Measurements from ENCODE around the gene RABEP1.

Gene RABEP1

GRCh38 chr17:5365831-5366230 lies 83.7 kb downstream of the RABEP1 start:
- DNase-seq: no peak

- no peak for DNase-seq
These were observed 88.3 kb downstream of the RABEP1 start for GRCh38 chr17:5370411-5370810.

DNA sequence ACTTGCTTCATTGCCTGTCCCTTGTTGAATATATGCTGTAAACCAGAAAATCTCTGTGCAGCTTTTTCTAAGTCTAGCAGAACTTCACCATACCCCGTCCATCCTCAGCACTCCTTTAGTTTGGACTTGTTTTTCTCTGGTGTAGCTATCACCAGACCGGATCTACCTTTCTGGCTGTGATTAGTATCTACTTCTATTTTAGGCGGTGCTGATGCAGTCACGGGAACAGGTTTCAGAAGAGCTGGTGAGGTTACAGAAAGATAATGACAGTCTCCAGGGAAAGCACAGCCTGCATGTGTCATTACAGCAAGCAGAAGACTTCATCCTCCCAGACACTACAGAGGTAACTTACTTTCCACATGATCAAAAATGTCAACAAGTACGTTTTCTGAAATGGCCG lies 91.0 kb downstream of the RABEP1 start:
- DNase-seq: no peak

DNA sequence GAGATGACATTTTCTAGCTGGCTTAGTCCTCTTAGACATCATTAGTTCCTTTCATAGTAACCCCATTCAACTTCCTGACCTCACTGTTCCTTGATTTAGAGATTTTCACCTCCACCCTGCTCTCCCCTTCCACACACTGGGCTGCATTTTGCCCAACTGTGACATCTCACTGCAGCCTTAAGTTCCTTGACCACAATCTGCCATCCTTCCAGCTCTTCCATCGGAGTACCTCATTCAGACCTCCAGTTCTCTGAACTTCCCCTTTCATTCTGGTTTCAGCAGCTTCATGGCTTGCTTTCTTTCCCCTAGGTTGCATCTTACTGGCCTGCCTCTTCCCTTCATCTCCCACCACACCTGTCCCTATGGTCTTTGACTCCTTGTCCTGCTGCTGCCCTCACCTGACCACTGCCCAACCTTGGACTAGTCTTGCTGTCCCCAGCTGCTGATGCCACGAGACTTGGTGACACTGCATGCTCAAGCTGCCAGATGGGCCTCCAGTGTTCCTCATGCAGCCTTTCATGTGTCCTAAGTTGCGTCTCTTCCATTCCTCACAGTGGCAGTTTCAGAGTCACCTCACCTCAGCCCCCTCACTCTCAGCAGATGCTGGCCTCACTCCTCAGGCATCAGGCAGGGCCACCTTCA lies 96.6 kb downstream of the RABEP1 start:
- no peak for DNase-seq

DNA sequence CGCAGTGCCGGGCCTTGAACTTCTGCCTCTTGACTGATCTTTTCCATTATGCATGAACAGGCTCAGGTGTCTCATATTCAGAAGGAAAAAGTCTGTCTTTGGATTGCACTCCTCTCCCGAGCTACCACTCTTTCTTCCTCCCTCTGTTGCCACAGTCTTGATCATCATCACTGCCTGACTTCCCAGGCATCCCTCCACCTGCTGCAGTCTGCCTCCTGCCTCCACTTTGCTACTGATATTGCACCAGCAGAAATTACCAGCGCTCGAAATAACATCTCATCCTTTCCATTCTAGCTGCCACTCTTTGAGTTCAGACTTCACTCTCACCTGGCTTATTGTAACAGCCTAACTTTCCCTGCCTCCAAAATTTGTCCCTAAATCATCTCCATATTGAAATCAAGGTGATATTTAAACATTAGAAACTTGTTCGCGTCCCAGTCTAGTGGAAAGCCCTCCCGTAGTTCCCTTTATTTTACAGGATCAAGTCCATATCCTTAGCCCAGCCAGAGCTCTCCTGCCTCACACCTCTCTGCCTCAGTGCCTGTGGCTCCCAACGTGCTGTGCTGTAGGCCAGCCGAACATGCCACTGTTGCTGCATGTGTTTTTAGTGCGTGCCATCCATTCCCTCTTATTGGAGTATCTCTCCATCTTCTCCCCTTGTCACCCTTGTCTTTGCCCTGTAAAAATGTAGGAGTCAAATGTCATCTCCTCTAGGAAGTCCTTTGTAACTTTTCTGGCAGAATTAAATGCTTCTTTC lies 97.4 kb downstream of the RABEP1 start:
- DNase-seq: no peak

- DNase-seq: no peak
These were observed 98.5 kb downstream of the RABEP1 start for GRCh38 chr17:5380491-5381135.

- no peak for DNase-seq
These were observed 99.5 kb downstream of the RABEP1 start for GRCh38 chr17:5381542-5381941.

- DNase-seq: peak; percentile 8
These were observed 109.6 kb downstream of the RABEP1 start for GRCh38 chr17:5391678-5392077.

DNA sequence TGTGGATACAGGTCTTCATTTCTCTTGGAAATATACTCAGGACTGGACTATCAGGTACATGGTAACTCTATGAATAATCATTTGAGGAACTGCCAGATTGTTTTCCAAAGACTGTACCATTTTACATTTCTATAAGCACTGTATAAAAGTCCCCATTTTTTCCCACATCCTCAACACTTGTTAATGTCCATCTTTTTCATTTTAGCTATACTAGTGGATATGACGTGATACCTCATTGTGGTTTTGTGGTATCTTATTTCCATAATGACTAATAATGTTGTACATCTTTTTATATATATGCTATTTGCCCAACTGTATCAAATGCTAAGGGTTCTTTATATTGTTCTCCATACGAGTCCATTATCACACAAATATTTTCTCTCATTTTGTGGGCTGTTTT lies 114.5 kb downstream of the RABEP1 start:
- no peak for DNase-seq

DNA sequence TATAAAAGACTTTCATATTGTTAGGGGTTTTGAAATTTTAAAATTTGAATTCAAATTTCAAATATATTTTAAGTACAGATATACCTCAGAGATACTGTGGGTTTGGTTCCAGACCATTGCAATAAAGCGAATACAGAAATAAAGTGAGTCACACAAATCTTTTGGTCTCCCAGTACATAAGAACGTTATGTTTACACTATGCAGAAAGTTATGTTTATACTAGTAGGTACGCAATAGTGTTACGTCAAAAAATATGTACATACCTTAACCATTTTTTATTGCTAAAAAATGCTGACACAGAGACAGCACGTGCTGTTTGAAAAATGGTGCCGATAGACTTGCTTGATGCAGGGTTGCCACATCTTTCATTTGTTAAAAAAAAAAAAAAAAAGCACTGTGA lies 117.7 kb downstream of the RABEP1 start:
- DNase-seq: no peak

DNA sequence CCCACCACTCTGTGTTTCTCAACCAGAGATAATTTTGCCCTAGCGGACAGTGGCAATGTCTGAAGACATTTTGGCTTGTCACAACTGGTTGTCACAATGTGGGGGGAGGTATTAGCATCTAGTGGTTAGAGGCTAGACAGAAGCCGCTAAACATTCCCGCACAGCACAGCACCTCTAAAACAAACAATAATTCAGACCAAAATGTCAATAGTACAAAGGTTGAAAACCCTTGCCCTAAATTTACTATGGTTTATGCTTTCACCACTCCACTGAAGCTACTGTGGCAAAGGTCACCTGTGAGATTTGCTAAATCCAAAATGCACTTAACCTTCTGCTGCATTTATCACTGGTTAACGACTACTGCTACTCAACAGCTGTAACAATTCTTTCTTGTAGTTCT lies 123.3 kb downstream of the RABEP1 start:
- DNase-seq: no peak

DNA sequence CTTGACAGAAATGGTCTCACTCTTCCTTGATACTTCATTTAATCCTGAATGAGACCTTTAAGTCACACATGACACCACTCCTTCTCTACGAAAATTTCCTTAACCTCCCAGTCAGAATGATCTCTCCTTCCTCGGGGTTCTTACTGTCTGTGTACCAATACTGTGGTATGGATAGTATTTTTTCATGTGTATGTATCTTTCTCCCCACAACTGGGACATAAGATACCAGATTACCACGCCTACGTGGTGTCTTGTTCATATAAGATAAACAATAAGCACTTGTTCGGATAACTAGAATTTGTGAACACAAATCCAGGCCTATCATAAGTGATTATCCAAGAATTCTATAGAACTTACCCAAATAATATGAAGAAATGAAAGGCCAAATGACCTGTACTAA lies 126.1 kb downstream of the RABEP1 start:
- DNase-seq: no peak

DNA sequence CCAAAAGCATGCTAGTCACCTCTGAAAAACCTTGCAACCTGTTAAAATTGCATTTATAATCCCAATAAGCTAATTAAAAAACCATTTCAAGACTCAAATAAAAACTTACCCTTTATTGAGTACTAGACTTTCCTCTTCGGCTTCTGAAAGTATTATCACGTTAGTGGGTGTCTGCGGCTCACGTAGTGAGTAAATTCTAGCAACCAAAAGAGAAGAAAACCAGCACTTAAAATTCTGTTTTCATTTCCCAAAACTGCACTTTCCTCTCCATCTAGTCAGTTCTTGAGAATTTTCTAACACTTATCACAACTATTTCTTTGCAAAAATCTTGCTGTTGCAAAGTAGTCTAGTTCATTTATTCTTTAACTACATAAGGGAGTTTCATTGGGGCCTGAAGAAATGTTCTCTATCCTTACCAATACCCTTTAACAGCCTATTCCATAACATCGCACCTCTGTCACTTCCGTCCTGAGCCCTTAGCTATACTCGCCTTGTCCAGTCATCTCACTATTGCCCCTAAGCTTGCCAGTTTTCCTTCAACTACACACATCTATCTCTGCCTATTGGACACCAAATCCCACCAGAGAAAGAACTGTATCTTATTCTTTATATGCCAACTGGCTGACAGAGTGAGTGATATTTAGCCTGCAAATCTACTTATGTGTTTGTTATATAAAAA lies 128.6 kb downstream of the RABEP1 start:
- no peak for DNase-seq

DNA sequence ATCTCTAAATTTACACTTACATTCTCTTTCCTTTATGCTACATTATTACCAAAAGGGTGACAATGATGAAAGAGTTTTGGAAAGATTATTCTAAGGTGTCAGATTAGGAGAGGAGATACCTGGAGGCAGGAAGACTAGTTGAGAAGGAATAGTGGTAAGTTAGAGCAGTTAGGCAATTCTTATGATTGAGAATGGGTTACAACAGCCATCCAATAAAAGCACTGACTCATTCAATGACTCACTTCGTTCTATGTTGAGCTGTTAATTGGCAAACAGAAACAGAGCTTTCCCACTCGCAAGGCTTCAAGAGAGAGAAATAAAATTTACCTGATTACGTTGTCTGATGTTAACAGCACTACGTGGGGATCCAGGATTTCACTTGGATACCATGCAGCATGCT lies 131.6 kb downstream of the RABEP1 start:
- no peak for DNase-seq

GRCh38 chr17:5416901-5417300 lies 134.8 kb downstream of the RABEP1 start:
- DNase-seq: no peak

GRCh38 chr17:5418858-5419355 lies 136.8 kb downstream of the RABEP1 start:
- DNase-seq: peak; percentile 34

- peak; percentile 96 for DNase-seq
These were observed 137.4 kb downstream of the RABEP1 start, which contains the start of gene NUP88 for GRCh38 chr17:5419356-5419958. Gene NUP88, minus strand, starts transcription at chr17:5419662. Its CDS starts 12 bp downstream, at chr17:5419650.

- DNase-seq: peak; percentile 93
These were observed 138.0 kb downstream of the RABEP1 start, which contains the start of gene RPAIN for GRCh38 chr17:5419959-5420653. Gene RPAIN, plus strand, starts transcription at chr17:5420182. Its CDS starts 29 bp downstream, at chr17:5420211.

DNA sequence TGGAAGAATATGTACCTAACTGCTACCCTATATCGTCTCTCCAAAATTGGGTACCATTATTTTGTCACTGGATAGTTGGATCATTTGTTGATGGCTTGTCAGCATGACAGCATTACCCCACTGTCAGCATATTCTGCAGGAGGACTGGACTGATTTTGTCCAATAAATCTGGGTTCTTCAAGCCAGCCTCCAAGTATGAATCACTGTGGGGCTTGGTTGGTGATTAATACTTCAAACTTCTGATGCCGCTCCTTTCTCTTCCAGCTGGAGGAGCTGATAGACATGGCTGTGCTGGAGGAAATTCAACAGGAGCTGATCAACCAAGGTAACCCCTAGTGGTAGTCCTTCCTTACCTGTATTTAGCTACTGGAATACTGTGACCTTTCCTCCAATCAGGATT lies 140.4 kb downstream of the RABEP1 start:
- no peak for DNase-seq

GRCh38 chr17:5424909-5425308 lies 142.8 kb downstream of the RABEP1 start:
- no peak for DNase-seq

GRCh38 chr17:5425826-5426225 lies 143.7 kb downstream of the RABEP1 start:
- DNase-seq: no peak
